Retinal pigment epithelial cell (primary cell): ENCODE measurements around the gene IQCN.

ENCODE experiments used
- DNase-seq: peaks from one replicate; pipeline ENCODE4 v3.0.0-alpha.2; 2010; ENCODE audit warnings: low read depth
- H3K4me3 ChIP-seq: 2 replicates; pipeline ENCODE4 v1.5.1; 2011; ENCODE audit warnings: mild to moderate bottlenecking, low read length, control low read depth, moderate library complexity
- CTCF ChIP-seq: conservative IDR thresholded peaks from 2 replicates; pipeline ENCODE4 v1.5.1; 2011; ENCODE audit warnings: low read depth, low read length, control low read depth, inconsistent platforms

Gene IQCN

GRCh38 chr19:18292462-18292809, 18.2 kb upstream of the IQCN start:
- DNase-seq = no peak
- peak overlapping the region; percentile 60 for H3K4me3 ChIP-seq
- no peak for TF ChIP-seq CTCF

GRCh38 chr19:18291590-18292461, 17.6 kb upstream of the IQCN start:
- peak overlapping the region; percentile 60 for H3K4me3 ChIP-seq
- TF ChIP-seq CTCF = no peak
- DNase-seq = no peak

- TF ChIP-seq CTCF = no peak
- DNase-seq = no peak
Measured at GRCh38 chr19:18291019-18291524, 16.8 kb upstream of the IQCN start.

GRCh38 chr19:18290302-18291018, 16.2 kb upstream of the IQCN start:
- no peak for DNase-seq
- TF ChIP-seq CTCF = no peak
- H3K4me3 ChIP-seq = no peak overlapping the region

More at GRCh38 chr19:18291019-18291524, 16.8 kb upstream of the IQCN start:
- H3K4me3 ChIP-seq = peak overlapping the region; percentile 40

GRCh38 chr19:18289471-18290301, 15.4 kb upstream of the IQCN start:
- H3K4me3 ChIP-seq = no peak overlapping the region
- no peak for DNase-seq
- TF ChIP-seq CTCF = no peak

GRCh38 chr19:18287836-18288772, 13.9 kb upstream of the IQCN start:
- no peak overlapping the region for H3K4me3 ChIP-seq
- DNase-seq = no peak
- TF ChIP-seq CTCF = peak; percentile 27
